GM19395 (cell line): ENCODE data around the gene PPP1R9A.

Experiments
- ATAC-seq: cut with Tn5 transposase; IDR thresholded peaks from one replicate; pipeline ENCODE4 v1.9.1; 2021; ENCODE audit warnings: mild to moderate bottlenecking, moderate library complexity; ENCODE audit not compliant: unreplicated experiment

Gene PPP1R9A

DNA sequence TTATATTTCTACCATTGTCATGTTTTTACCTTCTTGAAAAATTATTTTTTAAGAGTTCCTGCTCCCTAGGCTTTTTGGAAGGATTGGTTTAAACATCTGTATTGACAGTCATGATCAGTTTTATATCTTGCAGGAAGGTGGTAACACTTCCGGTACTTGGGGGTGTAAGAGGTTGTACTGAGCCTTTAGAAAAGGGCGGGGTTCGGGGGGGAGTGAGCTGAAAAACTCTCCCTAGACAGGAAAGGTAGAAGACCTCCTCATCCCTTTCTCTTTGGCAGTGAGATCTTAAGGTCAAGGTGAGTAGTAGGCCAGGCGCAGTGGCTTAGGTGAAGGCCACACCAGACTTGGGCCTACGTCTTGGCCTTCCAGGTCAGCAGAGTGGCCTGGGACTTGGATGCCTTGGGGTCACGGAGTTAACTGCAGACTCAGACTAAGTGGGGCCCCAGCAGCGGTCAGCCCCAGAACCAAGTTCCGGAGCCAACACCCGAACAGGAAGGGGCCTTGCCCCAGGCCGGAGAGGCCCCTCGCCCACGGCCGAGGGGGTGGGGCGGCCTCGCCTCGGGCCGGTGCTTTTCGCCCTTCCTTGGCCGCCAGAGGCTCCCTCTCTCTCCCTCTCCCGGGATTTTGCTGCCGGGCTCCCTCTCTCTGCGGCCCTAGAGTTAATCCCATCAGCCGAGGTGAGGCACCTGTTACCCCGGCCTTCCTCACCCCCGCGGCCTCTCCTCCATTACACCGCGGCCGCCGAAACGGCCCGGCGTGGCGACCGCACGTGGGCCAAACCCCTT, at the start of gene PPP1R9A:
PPP1R9A (plus strand) TSS at position 569 of the 785 bp plus-strand sequence. CDS start 2,520 bp downstream, outside the sequence.
- ATAC-seq = no peak

DNA sequence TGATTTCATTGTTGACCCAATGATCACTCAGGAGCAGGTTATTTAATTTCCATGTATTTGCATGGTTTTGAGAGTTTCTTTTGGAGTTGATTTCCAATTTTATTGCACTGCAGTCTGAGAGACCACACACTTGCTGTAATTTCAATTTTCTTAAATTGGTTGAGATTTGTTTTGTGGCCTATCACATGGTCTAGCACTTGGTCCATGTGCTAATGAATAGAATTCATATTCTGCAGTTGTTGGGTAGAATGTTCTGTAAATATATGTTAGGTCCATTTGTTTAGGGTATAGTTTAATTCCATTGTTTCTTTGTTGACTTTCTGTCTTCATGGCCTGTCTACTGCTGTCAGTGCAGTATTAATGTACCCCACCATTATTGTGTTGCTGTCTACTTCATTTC, 36.3 kb upstream of the PPP1R9A start:
- ATAC-seq = no peak

DNA sequence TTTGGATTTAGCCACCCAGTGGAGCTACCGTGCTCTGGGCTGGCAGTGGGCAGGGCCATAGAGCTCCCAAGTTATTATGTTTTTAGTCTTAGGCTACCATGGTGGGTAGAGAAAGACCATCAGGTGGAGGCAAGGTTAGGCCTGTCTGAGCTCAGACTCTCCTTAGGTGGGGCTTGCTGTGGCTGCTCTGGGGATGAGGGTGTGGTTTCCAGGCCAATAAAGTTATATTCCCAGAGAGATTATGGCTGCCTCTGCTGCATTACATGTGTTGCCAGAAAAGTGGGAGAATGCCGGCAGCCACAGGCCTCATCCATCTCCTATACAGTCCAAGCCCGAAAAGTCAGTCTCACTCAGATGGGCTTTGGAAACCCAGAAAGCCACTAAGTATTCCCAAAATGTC, 34.2 kb upstream of the PPP1R9A start:
- no peak for ATAC-seq

- no peak for ATAC-seq
Observed at GRCh38 chr7:94874036-94874785, 33.2 kb upstream of the PPP1R9A start.

DNA sequence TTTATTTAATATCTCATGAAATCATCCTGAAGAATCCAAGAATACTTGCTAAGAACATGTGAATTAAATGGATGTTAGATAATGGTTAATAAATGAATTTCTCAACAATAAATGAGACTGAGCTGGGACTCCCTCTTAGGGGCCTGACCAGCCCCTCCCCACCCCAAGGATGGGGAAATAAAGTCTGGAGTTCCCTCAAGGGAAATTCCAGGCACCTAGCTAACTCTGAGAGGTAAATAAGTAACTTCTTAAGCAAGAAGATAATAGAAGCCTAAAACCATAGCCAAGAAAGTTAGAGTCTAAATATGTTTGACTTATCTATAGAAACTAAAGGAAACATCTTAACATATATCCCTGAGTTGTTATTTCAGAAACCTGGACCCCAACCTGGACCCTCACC, 32.2 kb upstream of the PPP1R9A start:
- no peak for ATAC-seq

DNA sequence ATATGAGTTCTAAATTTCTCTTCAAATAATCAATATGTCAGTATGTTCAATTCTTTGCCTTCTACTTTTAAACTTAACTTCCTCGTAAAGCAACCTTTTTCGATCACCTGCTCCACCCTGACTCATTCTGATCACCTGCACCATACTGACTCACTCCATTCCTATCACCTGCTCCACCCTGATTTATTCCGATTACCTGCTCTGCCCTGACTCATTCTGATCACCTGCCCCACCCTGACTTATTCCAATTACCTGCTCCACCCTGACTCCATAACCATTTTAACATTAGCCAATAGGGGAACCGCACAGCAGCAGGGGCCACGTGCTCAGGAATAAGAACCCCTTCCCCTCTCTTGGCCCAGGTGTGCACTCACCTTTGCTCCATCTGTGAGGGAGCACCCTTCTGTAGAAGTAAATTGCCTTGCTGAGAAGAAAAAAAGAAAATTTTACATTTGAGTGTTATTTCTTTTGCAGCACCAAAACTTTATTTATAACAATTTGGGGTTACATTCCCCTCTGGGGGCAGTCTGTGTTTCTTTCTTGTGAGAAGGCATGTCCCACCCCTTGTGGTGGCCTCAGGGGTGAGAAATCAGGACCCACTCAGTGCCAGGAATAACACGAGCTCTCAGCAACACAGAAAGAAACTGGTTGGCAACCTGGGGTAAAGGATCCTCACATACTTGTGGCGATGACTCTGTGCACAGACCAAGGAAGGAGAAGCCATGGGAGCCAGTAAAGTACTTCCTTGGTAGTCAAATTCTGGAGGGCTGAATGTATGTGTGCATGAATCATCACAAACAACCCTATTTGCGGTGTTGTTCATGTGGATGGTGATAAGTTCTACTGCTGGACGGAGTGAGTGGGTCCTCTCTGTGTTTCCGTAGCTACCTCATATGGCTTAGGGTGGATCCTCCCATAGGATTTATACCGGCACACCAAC, 29.4 kb upstream of the PPP1R9A start:
- no peak for ATAC-seq

DNA sequence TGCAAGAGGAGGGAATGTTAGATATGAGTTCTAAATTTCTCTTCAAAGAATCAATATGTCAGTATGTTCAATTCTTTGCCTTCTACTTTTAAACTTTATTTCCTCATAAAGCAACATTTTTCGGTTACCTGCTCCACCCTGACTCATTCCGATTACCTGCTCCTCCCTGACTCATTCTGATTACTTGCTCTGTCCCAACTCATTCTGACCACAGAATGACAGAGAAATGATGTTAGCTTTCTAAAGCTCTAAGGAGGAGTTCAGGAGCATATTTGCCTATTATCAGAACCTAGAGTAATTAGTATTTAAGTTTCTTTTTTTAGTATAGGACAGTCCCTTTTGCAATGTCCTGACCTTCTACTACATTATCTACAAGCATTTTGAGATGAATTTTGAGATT, 24.5 kb upstream of the PPP1R9A start:
- ATAC-seq = no peak

DNA sequence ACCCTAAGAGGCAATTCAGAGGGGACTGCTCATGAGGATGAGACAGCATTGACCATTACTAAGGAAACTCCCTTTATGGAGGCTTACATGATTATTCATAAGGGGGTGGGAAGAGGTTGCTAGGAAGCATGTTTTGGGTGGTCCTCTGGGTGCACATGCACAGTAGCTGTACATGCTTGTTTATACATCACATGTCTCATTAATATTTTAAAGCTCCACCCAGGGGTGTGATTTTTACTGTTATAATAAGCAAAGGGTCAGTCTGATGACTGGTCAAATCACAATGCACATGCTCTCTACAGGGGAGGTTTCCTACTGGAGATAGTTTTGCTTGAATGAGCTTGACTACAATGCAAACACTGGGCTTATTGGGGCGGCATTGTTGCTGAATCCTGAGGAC, 23.8 kb upstream of the PPP1R9A start:
- ATAC-seq = no peak

- ATAC-seq = no peak
Observed at GRCh38 chr7:94888551-94888950, 18.8 kb upstream of the PPP1R9A start.

GRCh38 chr7:94888995-94889523, 18.3 kb upstream of the PPP1R9A start:
- no peak for ATAC-seq

GRCh38 chr7:94890216-94890615, 17.2 kb upstream of the PPP1R9A start:
- ATAC-seq = no peak

GRCh38 chr7:94893661-94894060, 13.7 kb upstream of the PPP1R9A start:
- ATAC-seq = no peak

- no peak for ATAC-seq
Observed at GRCh38 chr7:94897541-94897940, 9.9 kb upstream of the PPP1R9A start.

- ATAC-seq = no peak
Observed at GRCh38 chr7:94898340-94898739, 9.1 kb upstream of the PPP1R9A start.

- ATAC-seq = no peak
Observed at GRCh38 chr7:94901981-94902380, 5.4 kb upstream of the PPP1R9A start.

DNA sequence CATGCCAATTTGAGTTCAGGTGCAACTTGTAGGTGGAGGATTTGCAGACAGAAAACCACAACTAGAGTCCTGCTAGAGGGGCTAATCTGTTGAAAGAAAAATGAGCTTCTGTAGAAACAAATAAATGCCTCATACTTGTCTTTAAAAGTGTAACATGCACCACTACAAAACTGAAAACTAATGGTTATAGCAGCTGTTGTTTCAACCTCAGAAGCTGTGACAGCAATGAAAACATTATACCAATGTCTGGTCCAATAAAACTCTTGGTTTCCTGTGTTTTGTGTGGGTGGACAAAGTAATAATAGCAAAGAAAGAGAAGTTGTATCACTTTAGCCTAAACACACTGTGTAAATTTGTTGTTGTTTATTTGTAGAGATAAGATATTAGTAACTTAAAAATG, 3.4 kb upstream of the PPP1R9A start:
- ATAC-seq = no peak

DNA sequence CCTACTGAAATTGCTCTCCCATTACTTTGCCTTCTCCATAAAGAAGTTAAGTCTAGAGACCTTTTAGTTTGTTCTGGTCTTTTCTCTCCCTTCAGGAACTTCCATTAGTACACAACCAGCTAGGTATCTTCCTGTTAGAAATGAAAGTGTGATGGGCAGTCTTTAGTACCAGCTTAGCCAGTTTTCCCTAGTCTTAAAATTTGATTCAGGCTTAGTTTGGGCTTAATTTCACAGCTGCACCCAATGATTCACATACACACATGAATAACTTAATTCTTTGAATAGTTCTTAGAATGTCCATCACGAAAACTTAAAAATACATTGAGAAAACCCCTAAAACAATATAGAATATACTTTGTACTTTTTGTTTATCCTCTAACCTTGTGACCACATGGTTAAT, 2.4 kb upstream of the PPP1R9A start:
- no peak for ATAC-seq

DNA sequence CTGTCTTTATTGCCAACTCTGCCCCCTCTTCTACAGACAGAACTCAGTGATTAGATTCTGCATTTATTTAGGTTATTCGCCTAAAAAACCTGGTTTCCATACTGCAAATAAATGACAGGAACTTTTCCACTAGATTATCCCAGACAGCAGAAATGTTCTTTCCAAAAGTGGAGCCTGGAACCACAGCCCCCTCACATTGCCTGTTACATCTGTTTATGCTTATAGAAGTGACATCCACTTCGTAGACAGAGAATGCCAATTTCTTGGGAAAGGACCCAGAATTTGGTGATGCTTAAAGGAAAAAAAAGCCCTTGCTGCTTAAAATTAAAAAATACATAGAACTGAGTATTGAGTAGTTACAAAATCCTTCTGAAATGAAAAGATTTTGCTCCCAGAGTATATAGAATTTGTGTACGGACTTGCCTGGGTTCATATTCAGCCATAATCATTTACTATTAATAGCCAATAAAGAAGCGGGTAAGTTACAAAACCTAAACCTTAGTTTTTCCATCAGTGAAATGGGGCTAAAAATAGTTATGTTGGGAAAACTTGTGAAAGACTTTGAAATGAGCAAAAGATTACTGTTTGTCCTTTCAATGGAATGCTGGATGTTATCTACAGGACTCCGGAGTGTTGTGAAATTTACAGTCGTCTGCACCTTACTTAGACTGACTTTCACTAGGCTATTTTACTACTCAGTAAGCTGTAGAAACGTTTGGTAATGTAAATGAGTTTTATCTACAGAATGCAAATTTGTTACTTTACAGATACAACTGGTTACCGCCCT, 1.1 kb upstream of the PPP1R9A start:
- no peak for ATAC-seq

DNA sequence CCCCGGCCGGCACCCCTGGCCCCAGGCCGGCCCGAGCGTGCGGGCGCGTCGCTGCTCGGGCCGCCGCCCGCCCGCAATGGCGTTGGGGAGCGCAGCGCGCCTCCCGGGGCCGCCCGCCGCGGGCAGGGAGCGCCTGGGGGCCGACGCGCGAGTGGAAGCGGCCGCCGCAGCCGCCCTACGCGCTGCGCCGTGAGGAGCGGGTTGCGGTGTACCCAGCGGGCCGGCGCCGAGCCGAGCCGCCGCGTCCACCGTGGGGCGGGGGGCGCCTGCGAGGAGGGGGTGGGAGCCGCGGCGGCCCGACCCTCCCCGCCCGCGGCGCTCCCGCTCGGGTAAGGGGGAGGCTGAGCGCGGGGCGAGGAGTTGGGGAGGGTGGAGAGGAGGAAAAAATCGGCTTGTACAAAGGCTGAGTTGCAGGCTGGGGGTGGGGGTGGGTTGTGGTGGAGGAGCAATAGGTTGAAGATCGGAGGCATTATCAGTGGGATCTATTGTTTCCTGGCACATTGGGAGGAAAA, 473 bp downstream of the PPP1R9A start:
- ATAC-seq = no peak
